HG03025 (cell line): ENCODE results near the gene CCDC117.
"Not testable (repeated sequence)": the region's sequence is repeated elsewhere in the genome, so short reads cannot be mapped to it uniquely, and the experiment has no call there.

ENCODE experiments used
- ATAC-seq: cut with Tn5 transposase; IDR thresholded peaks from one replicate; pipeline ENCODE4 v1.9.1; 2021; ENCODE audit warnings: mild to moderate bottlenecking, moderate library complexity; ENCODE audit not compliant: unreplicated experiment, low FRiP score

The CCDC117 gene

GRCh38 chr22:28799606-28800307, 27.3 kb downstream of the CCDC117 start:
- peak; percentile 38 for ATAC-seq

GRCh38 chr22:28800308-28801041, 28.0 kb downstream of the CCDC117 start, which contains the start of gene XBP1:
Gene XBP1, minus strand, starts transcription at chr22:28800569.
- peak; percentile 74 for ATAC-seq

GRCh38 chr22:28801845-28802594, 29.5 kb downstream of the CCDC117 start:
- ATAC-seq: no peak

- ATAC-seq: no peak
Observed at GRCh38 chr22:28802595-28803123, 30.2 kb downstream of the CCDC117 start.

DNA sequence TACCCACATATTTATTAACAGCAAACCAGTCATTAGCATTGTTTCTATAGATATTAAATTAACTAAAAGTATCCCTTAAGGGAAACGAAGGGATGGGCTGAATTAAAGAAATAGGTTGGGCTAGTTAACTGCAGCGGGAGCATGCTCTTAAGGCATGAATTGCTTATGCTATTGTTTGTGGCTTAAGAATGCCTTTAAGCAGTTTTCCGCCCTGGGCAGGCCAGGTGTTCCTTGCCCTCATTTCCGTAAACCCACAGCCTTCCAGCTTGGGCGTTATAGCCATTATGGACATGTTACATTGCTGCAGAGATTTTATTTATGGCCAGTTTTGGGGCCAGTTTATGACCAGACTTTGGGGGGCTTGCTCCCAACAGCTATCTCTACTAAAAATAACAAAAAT, 32.9 kb downstream of the CCDC117 start:
- not testable (repeated sequence) for ATAC-seq

DNA sequence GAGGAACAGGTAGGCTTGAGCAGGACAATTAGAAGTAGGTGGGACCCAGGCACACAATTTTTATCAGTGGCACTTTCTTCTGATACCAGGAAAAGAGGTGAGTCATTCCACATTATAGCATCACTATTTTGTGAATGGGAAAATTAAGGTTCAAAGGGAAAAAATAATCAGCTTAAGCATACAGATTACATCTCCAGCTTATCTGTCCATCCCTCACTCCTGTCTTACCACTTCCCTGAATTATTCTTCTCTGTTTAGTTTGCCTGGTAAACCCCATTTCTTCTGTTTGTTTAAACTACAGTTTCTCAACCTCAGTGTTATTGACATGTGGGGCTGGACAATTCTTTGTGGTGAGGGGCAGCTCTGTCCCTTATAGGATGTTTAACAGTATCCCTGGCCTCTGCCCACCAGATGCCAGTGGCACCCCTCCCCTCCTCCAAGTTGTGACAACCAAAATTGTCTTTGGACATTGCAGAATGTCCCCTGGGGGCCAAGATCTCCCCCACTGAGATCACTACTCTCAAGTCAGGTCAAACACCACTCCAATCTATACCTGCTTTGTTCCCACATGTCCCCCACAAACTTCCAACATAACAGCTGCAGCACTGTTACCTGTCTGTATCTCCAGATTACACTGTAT, 36.3 kb downstream of the CCDC117 start:
- ATAC-seq: no peak

- no peak for ATAC-seq
Observed at GRCh38 chr22:28810821-28811491, 38.5 kb downstream of the CCDC117 start.

DNA sequence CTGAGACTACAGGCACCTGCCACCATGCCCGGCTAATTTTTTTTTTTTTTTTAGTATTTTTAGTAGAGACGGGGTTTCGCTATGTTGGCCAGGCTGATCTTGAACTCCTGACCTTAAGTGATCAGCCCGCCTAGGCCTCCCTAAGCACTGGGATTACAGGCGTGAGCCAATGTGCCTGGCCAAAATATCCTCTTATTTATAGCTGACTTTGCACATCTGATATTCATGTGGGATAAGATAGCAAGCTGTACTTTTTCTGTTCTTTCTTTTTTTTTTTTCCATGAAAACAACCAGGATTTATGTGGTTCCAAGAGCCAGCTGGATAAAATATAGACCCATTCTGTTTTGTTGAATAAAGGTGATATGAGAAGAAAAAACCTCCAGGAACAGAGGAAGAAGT, 40.0 kb downstream of the CCDC117 start:
- ATAC-seq: no peak

DNA sequence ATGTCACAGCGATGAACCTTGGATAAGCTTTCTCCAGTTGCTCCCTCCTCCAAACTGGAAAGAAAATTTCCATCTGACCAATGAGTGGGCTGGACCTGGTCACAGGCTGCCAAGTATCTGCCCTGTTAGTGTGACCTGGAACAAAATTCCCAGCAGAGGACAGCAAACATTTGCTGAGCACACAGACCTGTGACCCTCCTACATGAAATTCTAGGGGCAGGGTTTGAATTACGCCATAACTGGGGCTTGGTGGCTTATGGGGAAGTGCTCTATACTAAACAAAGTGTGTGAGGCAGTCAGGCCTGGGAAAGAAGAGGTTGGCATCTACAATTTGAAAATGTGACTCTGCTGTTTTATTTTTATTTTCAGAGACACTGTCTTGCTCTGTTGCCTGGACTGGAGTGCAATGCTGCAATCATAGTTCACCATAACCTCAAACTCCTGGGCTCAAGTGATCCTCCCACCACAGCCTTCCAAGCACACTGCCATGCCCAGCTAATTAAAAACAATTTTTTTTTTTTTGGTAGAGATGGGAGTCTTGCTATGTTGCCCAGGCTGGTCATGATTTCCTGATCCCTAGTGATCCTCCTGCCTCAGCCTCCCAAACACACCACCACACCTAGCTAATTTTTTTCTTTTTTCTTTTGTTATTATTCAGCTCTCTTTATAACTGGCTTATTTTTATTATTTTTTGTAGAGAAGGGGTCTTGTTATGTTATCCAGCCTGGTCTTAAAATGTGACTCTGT, 41.5 kb downstream of the CCDC117 start:
- no peak for ATAC-seq

DNA sequence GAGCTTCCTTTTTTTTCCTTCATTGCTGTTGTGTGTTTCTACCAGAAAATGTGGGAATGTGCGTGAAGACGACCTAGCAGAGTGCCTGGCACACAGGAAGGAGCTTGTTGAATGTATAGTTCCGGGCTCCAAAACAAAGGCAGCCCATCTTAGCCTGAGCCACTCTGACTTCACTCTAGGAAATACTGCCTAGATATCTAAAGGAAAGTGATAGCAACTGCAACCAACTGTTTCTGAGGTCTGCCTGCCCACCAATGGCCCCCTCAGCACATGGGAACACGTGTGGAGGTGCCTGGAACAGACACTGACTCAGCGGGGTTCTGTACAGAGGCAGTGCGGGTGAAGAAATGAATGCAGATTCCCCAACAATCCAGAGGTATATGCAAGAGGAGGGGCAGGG, 42.6 kb downstream of the CCDC117 start:
- no peak for ATAC-seq

- ATAC-seq: no peak
Observed at GRCh38 chr22:28815729-28816128, 43.2 kb downstream of the CCDC117 start.

DNA sequence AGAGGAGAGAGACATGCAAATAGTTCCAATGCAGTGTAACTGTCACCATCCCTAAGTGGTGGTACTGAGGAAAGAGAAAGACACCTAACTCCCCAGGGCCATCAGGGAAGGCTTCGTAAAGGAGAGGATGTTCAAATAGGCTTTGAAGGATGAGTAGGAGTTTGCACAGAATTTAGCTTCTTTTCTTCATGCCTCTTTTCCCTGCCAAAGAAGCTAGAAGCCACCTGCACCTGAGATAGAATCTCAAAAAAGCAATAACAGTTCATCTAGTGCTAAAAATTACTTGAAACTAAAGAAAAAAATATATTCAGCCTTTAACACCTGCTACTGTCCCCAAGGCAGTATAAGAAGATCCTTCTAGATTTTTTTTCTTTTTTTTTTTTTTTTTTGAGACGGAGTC, 44.6 kb downstream of the CCDC117 start:
- ATAC-seq: no peak

DNA sequence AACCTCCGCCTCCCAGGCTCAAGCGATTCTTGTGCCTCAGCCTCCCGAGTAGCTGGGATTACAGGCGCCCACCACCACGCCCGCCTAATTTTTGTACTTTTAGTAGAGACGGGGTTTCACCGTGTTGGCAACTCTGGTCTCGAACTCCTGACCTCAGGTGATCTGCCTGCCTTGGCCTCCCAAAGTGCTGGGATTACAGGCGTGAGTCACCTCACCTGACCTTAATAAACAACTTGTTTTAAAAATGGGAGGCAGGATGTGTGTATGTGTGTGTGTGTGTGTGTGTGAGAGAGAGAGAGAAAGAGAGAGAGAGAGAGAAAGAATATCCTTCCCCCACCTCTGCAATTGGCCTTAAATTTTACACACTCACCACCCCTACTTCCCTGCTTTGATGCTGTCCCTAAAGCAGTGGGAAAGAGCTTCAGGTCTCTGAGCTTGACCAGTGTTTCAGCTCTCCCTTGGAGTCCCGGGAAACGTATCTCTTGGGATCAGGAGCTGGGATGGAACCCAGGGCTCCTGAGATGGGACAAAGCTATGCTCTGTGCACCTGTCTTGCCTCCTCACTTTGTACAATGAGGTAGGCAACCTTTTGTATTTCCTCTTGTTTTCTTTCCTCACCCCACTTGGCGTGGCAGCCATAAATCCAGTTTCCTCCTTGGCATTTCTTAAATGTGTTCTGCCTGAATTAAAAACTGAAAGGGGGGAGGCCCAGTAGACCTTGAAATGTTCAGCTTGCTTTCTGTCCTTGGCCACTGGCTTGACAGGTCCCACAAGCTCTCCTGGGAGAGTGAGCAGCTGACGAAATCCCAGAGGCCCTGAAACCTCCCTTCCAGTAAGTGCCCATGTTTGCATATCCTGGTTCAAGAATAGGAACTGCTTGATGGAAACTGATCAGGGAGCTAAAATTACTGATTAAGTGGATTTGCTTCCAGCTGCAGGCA, 45.7 kb downstream of the CCDC117 start:
- no peak for ATAC-seq

- ATAC-seq: no peak
Observed at GRCh38 chr22:28819253-28820096, 47.0 kb downstream of the CCDC117 start.

DNA sequence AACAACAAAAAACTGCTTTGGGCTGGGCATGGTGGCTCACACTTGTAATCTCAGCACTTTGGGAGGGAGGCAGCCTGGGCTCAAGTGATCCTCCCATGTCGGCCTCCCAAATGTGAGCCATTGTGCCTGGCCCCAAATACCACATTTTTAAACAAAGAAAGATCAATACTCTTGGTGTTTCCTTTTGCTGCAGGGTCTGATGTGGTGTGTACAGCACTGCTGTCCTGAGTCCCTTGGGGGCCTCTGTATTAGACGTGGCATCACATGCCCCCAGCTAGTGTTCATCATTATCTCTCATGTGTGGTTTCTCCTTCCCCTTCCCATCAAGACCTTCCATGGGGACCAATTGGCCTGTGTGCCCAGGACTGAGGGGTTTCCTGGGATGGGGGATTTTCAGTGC, 48.4 kb downstream of the CCDC117 start:
- ATAC-seq: no peak

- ATAC-seq: no peak
Observed at GRCh38 chr22:28821452-28821851, 49.0 kb downstream of the CCDC117 start.

DNA sequence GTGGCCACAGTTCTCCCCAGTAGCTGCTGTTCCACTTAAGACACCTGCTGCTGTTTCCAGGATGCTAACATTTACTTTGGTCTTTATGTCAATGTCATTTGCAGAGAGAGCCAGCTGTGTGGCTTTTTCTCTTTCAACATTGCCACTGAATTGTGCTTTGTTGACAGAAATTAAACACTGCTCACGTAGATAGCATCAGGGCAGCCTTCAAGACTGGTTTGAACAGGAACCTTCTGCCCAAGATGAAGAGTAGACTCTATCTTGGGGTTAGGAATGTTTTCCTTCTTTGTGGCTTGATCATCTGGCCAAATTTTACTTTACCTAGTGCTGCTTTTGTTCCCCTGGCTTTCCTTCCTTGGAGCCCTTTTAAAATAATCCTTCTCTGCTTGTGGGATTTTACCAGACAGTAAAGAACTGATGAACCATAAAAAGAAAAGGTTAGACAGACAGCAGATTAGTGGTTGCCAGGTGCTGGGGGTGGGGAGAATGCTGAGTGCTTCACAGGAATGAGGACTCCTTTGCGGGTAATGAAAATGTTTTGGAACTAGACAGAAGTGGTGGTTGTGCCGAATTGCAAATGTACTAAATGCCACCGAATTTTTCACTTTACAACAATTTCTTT, 50.5 kb downstream of the CCDC117 start:
- ATAC-seq: no peak
